CD4-positive, CD25-positive, alpha-beta regulatory T cell (primary cell): ENCODE measurements around the gene GPR183. TPM values are rescaled to one million over a fixed set of nuclear protein-coding genes. Genes with fewer than 3 reads are reported as not detected.

Experiments used
- ATAC-seq, 2 donors: fragments of 150-1000 bp; cut with Tn5 transposase; one replicate each; pipeline ENCODE4 v1.10.0; 2021; ENCODE audit warnings: low read depth in 2 of 2, moderate number of reproducible peaks in 2 of 2, moderate library complexity in 1 of 2
- DNase-seq, 3 donors: peaks; one replicate each; pipeline versions ENCODE4 v3.0.0 to v3.0.0-alpha.2; 2012 to 2022; ENCODE audit warnings: mixed read lengths in 1 of 3
- H3K27ac ChIP-seq: one replicate; pipeline ENCODE4 v1.7.0; 2013; ENCODE audit warnings: mild to moderate bottlenecking, low read length; ENCODE audit not compliant: insufficient read depth, poor library complexity, severe bottlenecking
- H3K27me3 ChIP-seq: one replicate; pipeline ENCODE4 v1.7.0; 2013; ENCODE audit warnings: low read length; ENCODE audit not compliant: control insufficient read depth, insufficient read depth
- H3K36me3 ChIP-seq: one replicate; pipeline ENCODE4 v1.7.0; 2013; ENCODE audit warnings: mild to moderate bottlenecking, low read length, moderate library complexity; ENCODE audit not compliant: control insufficient read depth, insufficient read depth
- H3K4me1 ChIP-seq: 2 replicates; pipeline ENCODE4 v1.7.0; 2013; ENCODE audit warnings: mild to moderate bottlenecking, low read length; ENCODE audit not compliant: insufficient read depth, control insufficient read depth, poor library complexity, severe bottlenecking
- H3K4me3 ChIP-seq: one replicate; pipeline ENCODE4 v1.7.0; 2013; ENCODE audit warnings: low read depth, mild to moderate bottlenecking, low read length, moderate library complexity
- H3K9me3 ChIP-seq, 2 experiments: 1 replicate in 1 of 2; 2 replicates in 1 of 2; pipeline ENCODE4 v1.7.0; 2013; ENCODE audit warnings: low read length in 2 of 2, mild to moderate bottlenecking in 1 of 2, moderate library complexity in 1 of 2; ENCODE audit not compliant: control insufficient read depth in 2 of 2
- H3K27ac Mint-ChIP-seq, 3 donors: one replicate each; pipeline ENCODE4 v1.8.0; 2020 to 2022; ENCODE audit warnings: mild to moderate bottlenecking in 3 of 3, mixed read lengths in 3 of 3, moderate library complexity in 2 of 3
- H3K27me3 Mint-ChIP-seq: one replicate; pipeline ENCODE4 v1.8.0; 2022; ENCODE audit warnings: mild to moderate bottlenecking, mixed read lengths
- H3K36me3 Mint-ChIP-seq: one replicate; pipeline ENCODE4 v1.8.0; 2020; ENCODE audit warnings: mixed read lengths
- H3K4me1 Mint-ChIP-seq, 4 donors: one replicate each; pipeline ENCODE4 v1.8.0; 2020 to 2022; ENCODE audit warnings: mixed read lengths in 4 of 4, mild to moderate bottlenecking in 1 of 4
- H3K4me3 Mint-ChIP-seq, 4 donors: one replicate each; pipeline ENCODE4 v1.8.0; 2020 to 2022; ENCODE audit warnings: mild to moderate bottlenecking in 4 of 4, mixed read lengths in 4 of 4, moderate library complexity in 3 of 4
- H3K9me3 Mint-ChIP-seq, 7 donors: one replicate each; pipeline ENCODE4 v1.8.0; 2020 to 2022; ENCODE audit warnings: mixed read lengths in 7 of 7, mild to moderate bottlenecking in 3 of 7, moderate library complexity in 2 of 7
- polyA plus RNA-seq, 4 donors: library from polyadenylated mRNA; unstranded; fragments of 300-500 nt; fragmentation: Illumina TruSeq; gene quantifications; one replicate each; pipeline ENCODE4 v1.2.3, GENCODE V29; 2021
- total RNA-seq: library from RNA; stranded (reverse); gene quantifications from one replicate; pipeline ENCODE4 v1.2.3, GENCODE V29; 2022

The GPR183 gene
- total and polyA plus RNA-seq, 5 donors from 2014 or later = 206 to 418 (median 306) TPM

DNA sequence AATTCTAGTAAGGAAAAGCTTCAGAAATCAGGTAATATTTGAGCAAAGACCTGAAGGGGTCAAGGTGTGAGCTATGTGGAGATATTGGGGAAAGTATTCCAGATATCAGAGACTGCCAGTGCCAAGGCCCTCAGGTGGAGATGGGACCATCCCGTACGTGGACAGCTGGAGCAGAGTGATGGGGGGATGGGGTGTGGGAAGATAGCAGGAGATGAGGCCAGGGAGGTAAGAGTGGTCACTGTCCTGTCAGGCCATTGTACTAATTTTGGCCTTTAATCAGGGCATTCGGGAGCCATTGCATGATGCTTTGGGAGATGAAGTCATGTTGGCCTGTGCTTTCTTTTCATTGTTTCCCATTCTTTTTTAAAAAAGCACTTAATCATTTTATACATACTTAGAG, 36.0 kb downstream of the GPR183 start:
- Histone ChIP-seq H3K36me3 (peaks cover 6% of the 10 kb centered on the region), H3K27me3 (no peaks in the 10 kb centered on the region), H3K9me3 (peaks cover 2 to 6% of the 10 kb centered on the region in 2 experiments), H3K4me1 (peaks cover 43% of the 10 kb centered on the region), H3K27ac (no peak overlapping the region), H3K4me3 (no peak overlapping the region)
- H3K9me3 Mint-ChIP-seq = peaks cover 0 to 3% (median 0%) of the 10 kb centered on the region in 7 donors
- peak overlapping the region; percentile 33 to 95 (median 94) for H3K27ac Mint-ChIP-seq
- peaks cover 47 to 62% (median 55%) of the 10 kb centered on the region in 4 donors for H3K4me1 Mint-ChIP-seq
- no peak for ATAC-seq
- no peaks in the 10 kb centered on the region for H3K27me3 Mint-ChIP-seq
- H3K4me3 Mint-ChIP-seq = peak overlapping the region in 1 of 4 donors; percentile 61
- H3K36me3 Mint-ChIP-seq = peaks cover 16% of the 10 kb centered on the region
- DNase-seq = no peak

DNA sequence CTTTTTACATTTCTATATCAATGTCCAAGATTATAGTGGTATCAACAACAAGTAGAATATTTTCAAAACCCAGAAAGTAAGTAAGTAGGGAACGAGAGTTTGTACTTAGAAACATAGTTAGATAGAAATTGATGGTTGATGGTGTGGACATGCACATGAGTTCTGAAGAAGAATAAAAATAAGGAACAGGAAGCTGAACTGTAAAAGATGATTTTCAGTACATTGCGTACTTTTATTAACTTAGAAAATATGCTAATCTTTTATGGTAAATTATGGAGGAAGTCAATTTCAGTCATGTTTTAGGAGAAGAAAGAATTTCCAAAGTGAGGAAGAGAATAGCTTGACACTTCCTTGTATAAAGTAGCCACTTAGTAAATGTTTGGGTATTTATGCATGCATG, 36.7 kb downstream of the GPR183 start:
- Mint-ChIP-seq H3K4me3 (peak overlapping the region in 2 of 4 donors; percentile 9 to 34), H3K36me3 (peaks cover 14% of the 10 kb centered on the region), H3K4me1 (peaks cover 48 to 58% (median 50%) of the 10 kb centered on the region in 4 donors), H3K9me3 (peaks cover 0 to 3% (median 0%) of the 10 kb centered on the region in 7 donors), H3K27ac (peak overlapping the region; percentile 33 to 95 (median 94)), H3K27me3 (no peaks in the 10 kb centered on the region)
- no peak overlapping the region for H3K4me3 ChIP-seq
- peaks cover 2 to 6% of the 10 kb centered on the region in 2 experiments for H3K9me3 ChIP-seq
- DNase-seq = no peak
- no peak for ATAC-seq
- no peaks in the 10 kb centered on the region for H3K27me3 ChIP-seq
- peak overlapping the region; percentile 34 for H3K27ac ChIP-seq
- peaks cover 6% of the 10 kb centered on the region for H3K36me3 ChIP-seq
- peaks cover 37% of the 10 kb centered on the region for H3K4me1 ChIP-seq

GRCh38 chr13:99269627-99270241, 37.5 kb downstream of the GPR183 start:
- Mint-ChIP-seq H3K4me1 (peaks cover 43 to 58% (median 46%) of the 10 kb centered on the region in 4 donors), H3K9me3 (peaks cover 0 to 3% (median 0%) of the 10 kb centered on the region in 7 donors), H3K27ac (peak overlapping the region; percentile 33 to 95 (median 94)), H3K36me3 (peaks cover 8% of the 10 kb centered on the region), H3K27me3 (no peaks in the 10 kb centered on the region), H3K4me3 (no peak overlapping the region)
- H3K9me3 ChIP-seq = peaks cover 2 to 6% of the 10 kb centered on the region in 2 experiments
- peak; percentile 74 to 77 for ATAC-seq
- DNase-seq = peak; percentile 20 to 72 (median 68)
- H3K27me3 ChIP-seq = no peaks in the 10 kb centered on the region
- peak overlapping the region; percentile 34 for H3K27ac ChIP-seq
- H3K4me3 ChIP-seq = no peak overlapping the region
- H3K4me1 ChIP-seq = peaks cover 32% of the 10 kb centered on the region
- H3K36me3 ChIP-seq = peaks cover 6% of the 10 kb centered on the region

GRCh38 chr13:99268822-99269221, 38.4 kb downstream of the GPR183 start:
- H3K4me1 Mint-ChIP-seq = peaks cover 40 to 58% (median 45%) of the 10 kb centered on the region in 4 donors
- Histone ChIP-seq H3K4me3 (no peak overlapping the region), H3K36me3 (peaks cover 6% of the 10 kb centered on the region), H3K27ac (peak overlapping the region; percentile 30), H3K27me3 (no peaks in the 10 kb centered on the region), H3K9me3 (peaks cover 2 to 6% of the 10 kb centered on the region in 2 experiments), H3K4me1 (peaks cover 37% of the 10 kb centered on the region)
- H3K27ac Mint-ChIP-seq = peak overlapping the region in 1 of 3 donors; percentile 25
- ATAC-seq (no peak), DNase-seq (no peak)
- H3K9me3 Mint-ChIP-seq = peaks cover 0 to 3% (median 0%) of the 10 kb centered on the region in 7 donors
- no peaks in the 10 kb centered on the region for H3K27me3 Mint-ChIP-seq
- H3K4me3 Mint-ChIP-seq = no peak overlapping the region
- peaks cover 7% of the 10 kb centered on the region for H3K36me3 Mint-ChIP-seq

DNA sequence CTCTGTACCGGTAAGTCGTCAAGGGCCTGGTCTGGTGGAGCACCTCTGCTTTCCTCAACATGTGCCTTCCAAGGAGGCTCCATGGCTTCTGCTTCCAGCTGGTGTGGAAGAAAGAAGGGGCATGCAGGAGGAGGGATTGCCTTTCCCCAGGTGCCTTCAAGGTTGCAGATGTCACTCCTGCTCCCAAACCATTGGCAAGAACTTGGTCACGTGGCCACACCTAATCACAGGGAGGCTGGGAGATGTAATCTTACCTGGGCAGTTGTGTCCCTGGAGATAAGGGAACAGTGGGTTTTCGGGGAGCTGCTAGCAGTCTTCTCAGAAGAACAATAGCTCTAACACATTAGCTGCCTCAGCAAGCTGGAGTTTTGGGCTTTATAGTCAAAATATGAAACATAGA, 39.3 kb downstream of the GPR183 start:
- H3K9me3 ChIP-seq = peaks cover 2 to 6% of the 10 kb centered on the region in 2 experiments

GRCh38 chr13:99266827-99267226, 40.4 kb downstream of the GPR183 start:
- no peaks in the 10 kb centered on the region for H3K27me3 Mint-ChIP-seq
- no peaks in the 10 kb centered on the region for H3K9me3 ChIP-seq
- H3K27me3 ChIP-seq = no peaks in the 10 kb centered on the region
- no peak for DNase-seq
- H3K4me1 ChIP-seq = peaks cover 36% of the 10 kb centered on the region
- peaks cover 11% of the 10 kb centered on the region for H3K36me3 ChIP-seq
- no peak overlapping the region for H3K27ac Mint-ChIP-seq
- H3K27ac ChIP-seq = no peak overlapping the region
- no peak for ATAC-seq
- peaks cover 4% of the 10 kb centered on the region for H3K36me3 Mint-ChIP-seq
- H3K4me3 Mint-ChIP-seq = no peak overlapping the region
- H3K4me1 Mint-ChIP-seq = peaks cover 32 to 53% (median 35%) of the 10 kb centered on the region in 4 donors
- no peak overlapping the region for H3K4me3 ChIP-seq
- no peaks in the 10 kb centered on the region for H3K9me3 Mint-ChIP-seq

More for the DNA sequence above, 39.3 kb downstream of the GPR183 start:
- peaks cover 7% of the 10 kb centered on the region for H3K36me3 Mint-ChIP-seq
- ATAC-seq (no peak), DNase-seq (no peak)
- no peaks in the 10 kb centered on the region for H3K27me3 Mint-ChIP-seq
- Histone ChIP-seq H3K27me3 (no peaks in the 10 kb centered on the region), H3K27ac (no peak overlapping the region), H3K4me3 (no peak overlapping the region), H3K36me3 (peaks cover 11% of the 10 kb centered on the region), H3K4me1 (peaks cover 38% of the 10 kb centered on the region)
- peaks cover 38 to 58% (median 40%) of the 10 kb centered on the region in 4 donors for H3K4me1 Mint-ChIP-seq
- no peak overlapping the region for H3K4me3 Mint-ChIP-seq
- peaks cover 0 to 3% (median 0%) of the 10 kb centered on the region in 7 donors for H3K9me3 Mint-ChIP-seq
- H3K27ac Mint-ChIP-seq = peak overlapping the region in 1 of 3 donors; percentile 48

DNA sequence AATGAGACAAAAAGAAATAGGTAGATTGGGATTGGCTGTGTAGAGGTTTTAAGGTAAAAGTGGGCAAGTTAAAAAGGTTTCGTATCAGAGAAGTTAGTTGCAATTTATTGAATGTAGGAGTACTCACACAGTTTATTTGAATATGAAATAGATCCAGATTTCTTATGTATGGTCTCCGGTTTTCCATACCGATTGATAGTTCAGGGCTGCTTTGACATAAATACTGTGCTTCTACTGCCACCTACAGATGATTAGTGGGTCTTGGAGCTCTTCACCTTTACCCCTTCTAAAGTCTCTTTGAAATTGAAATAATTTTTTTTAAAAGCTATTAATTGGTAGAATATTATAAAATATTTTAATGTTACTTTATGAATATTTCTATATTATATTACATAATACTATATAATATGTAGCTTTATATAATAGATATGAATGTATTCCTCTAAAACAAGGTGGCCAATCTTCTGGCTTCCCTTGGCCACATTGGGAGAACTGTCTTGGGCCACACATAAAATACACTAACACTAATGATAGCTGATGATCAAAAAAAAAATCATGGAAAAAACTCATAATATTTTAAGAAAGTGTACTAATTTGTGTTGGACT, 41.3 kb downstream of the GPR183 start:
- Mint-ChIP-seq H3K4me3 (no peak overlapping the region), H3K9me3 (no peaks in the 10 kb centered on the region), H3K27me3 (no peaks in the 10 kb centered on the region), H3K4me1 (peaks cover 25 to 48% (median 30%) of the 10 kb centered on the region in 4 donors), H3K36me3 (peaks cover 3% of the 10 kb centered on the region), H3K27ac (peak overlapping the region; percentile 43 to 78 (median 77))
- Histone ChIP-seq H3K27ac (no peak overlapping the region), H3K4me1 (peaks cover 27% of the 10 kb centered on the region), H3K36me3 (peaks cover 13% of the 10 kb centered on the region), H3K9me3 (no peaks in the 10 kb centered on the region), H3K4me3 (no peak overlapping the region), H3K27me3 (no peaks in the 10 kb centered on the region)
- DNase-seq (peak; percentile 16 to 71 (median 67)), ATAC-seq (peak; percentile 48 to 66)
